Measurements from ENCODE around the gene SSBP1. TPM values are rescaled to one million over a fixed set of nuclear protein-coding genes. Genes with fewer than 3 reads are reported as not detected.

The SSBP1 gene
- total RNA-seq, 1 donor: 148 TPM

DNA sequence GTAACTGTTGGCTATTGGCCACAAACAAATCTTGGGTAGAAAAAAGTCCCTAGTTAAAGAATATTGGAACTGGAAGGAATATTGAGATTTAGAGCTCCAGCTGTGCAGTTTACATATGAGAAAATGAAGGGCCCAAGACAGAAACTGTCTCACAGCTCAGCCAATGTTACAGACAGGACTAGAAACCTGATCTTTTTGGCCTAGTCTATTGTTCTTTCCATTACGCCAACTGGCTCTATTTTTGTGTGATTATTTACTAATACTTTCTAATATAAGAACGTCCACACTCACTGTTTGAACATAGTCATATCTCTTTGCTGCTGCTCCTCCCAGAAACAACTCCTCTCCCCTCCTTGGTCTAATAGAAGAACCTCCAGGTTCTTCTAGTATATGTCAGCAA lies 28.8 kb upstream of the SSBP1 start:
- H3K4me3 ChIP-seq (ENCODE audit: low read depth, low read length): no peak overlapping the region
- no peak for DNase-seq (ENCODE audit: low read depth)
- no peak for TF ChIP-seq CTCF (IDR thresholded peaks at IDR 0.05; ENCODE audit: insufficient read depth, low read length)

DNA sequence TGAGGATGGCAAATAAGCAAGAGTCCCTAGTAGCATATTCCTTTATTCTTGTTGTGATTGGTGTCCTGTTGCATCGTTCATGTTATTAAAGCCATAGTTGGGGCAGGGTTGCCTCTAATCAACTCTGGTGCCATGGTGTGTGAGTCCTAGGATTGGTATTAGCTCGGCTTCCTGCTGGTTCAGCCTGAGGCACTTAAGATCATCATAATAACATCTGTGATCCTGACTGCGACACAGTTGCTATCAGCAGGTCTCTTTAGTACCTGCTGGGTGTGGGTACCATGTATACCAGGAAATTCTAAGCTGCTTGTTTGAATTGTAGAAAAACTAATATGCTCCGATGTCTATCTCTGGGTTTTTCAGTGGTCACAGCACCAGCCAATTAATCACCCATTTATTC lies 28.4 kb upstream of the SSBP1 start:
- no peak overlapping the region for H3K4me3 ChIP-seq (ENCODE audit: low read depth, low read length)
- no peak for TF ChIP-seq CTCF (IDR thresholded peaks at IDR 0.05; ENCODE audit: insufficient read depth, low read length)
- no peak for DNase-seq (ENCODE audit: low read depth)

DNA sequence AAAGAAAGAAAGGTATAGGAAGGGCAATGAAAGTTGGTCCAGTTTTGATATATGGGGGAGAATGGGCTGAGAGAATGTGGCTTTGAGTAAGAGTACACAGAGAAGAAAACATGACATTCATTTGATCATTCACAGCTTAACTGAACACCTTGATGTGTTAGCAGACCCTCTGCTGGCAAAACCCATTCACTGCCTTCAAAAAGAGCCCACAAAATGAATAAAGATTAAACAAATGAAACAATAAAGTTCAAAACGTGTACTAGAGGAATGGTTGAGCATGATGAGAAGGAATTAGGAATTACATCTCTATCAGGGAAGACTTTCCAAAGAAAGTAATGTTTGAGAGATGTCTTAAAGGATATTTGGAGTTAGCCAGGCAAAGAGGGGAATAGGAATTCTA lies 27.9 kb upstream of the SSBP1 start:
- no peak overlapping the region for H3K4me3 ChIP-seq (ENCODE audit: low read depth, low read length)
- TF ChIP-seq CTCF (IDR thresholded peaks at IDR 0.05; ENCODE audit: insufficient read depth, low read length): no peak
- no peak for DNase-seq (ENCODE audit: low read depth)

- TF ChIP-seq CTCF (IDR thresholded peaks at IDR 0.05; ENCODE audit: insufficient read depth, low read length): no peak
- DNase-seq (ENCODE audit: low read depth): no peak
- no peak overlapping the region for H3K4me3 ChIP-seq (ENCODE audit: low read depth, low read length)
Observed at GRCh38 chr7:141712603-141713255, 25.4 kb upstream of the SSBP1 start.

GRCh38 chr7:141713890-141714289 lies 24.3 kb upstream of the SSBP1 start:
- no peak for TF ChIP-seq CTCF (IDR thresholded peaks at IDR 0.05; ENCODE audit: insufficient read depth, low read length)
- H3K4me3 ChIP-seq (ENCODE audit: low read depth, low read length): no peak overlapping the region
- DNase-seq (ENCODE audit: low read depth): no peak

DNA sequence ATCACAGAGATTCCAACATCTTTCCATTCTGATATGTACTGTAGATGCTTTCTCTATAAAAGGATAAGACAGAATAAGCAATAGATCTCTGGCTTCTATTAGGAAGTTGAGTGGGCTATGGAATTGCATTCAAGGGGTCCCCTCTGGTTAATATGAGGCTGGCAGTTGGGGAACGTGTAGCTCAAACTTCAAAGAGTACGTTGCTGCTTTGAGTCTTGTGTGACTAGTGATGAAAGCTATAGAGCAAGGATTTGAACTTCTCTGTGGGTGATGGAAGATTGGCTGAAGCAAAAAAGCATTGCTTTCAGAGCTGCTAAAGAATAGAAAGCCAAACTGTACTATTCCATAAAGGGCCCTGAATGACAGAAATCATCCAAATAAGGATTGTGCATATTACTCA lies 23.6 kb upstream of the SSBP1 start:
- DNase-seq (ENCODE audit: low read depth): no peak
- TF ChIP-seq CTCF (IDR thresholded peaks at IDR 0.05; ENCODE audit: insufficient read depth, low read length): no peak
- no peak overlapping the region for H3K4me3 ChIP-seq (ENCODE audit: low read depth, low read length)

DNA sequence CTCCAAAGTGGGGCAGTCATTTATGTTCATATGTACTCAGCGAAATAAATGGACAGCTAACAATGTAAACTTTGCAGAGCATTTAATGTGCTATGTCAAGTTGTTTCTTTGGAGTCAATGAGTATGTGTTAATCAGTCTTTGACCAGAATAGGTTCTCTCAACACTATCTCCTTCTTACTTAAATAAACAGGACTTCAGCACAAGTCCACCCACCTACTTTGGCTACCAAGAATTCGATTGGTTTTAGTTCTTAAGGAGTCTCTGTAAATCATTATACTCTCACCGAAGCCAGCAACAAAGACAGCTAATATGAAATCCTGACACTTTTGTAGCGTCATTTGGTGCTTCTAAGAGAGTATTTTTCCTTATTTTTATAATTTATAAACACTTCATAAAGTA lies 23.1 kb upstream of the SSBP1 start:
- no peak for TF ChIP-seq CTCF (IDR thresholded peaks at IDR 0.05; ENCODE audit: insufficient read depth, low read length)
- no peak overlapping the region for H3K4me3 ChIP-seq (ENCODE audit: low read depth, low read length)
- no peak for DNase-seq (ENCODE audit: low read depth)

Measured in fibroblast of the aortic adventitia (primary cell).